Loucy (cell line): ENCODE data around the gene RFX3.

Experiments
- EZH2phosphoT487 ChIP-seq: fragments of 200-600 bp; IDR thresholded peaks from 2 replicates; pipeline ENCODE4 v1.6.1; 2018; ENCODE audit warnings: antibody characterized with exemption, mild to moderate bottlenecking, moderate library complexity, borderline replicate concordance
- TF ChIP-seq, protein P1 (sequence below): fragments of 200-600 bp; sonication (generic); conservative IDR thresholded peaks from 2 replicates; pipeline ENCODE4 v1.5.1; 2014; ENCODE audit warnings: mild to moderate bottlenecking, antibody characterized with exemption, low read length

DNA sequence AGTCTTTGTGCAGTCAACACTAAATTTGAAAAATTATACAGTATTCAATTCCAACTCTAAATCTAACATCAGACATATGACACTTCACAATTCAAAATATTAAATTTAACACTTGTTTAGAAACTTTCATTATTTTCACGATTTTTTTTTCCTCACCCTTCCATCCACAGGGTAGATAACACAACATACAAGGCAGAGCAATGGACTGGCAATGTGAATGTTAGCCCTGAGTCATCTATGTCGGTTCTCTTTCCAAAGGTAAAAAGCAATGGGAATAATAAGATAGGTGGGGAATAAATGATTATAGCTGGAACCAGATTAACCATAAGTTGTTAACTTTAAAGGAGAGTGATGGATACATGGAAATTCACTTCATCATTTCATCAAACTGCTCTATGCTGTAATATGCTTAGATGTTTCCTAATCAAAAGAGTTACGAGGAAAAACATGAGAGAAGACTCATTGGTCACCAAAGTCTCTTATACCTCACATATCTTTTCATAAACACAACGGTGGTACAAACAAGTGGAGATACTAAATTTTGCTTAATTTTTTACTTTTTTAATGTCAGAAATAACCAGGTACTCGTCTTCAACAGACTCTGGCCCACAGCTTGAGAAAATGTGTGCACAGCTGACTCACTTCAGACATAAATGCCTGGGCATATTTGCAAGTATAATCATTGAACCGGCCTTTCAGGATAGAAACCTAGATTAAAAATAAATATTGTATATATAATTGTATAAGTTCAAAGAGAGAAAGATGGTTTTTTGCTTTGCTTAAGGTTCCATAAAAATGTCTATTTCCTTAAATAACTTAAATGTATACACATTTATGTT is 23.0 kb downstream of the RFX3 start:
- TF ChIP-seq, protein P1, sequence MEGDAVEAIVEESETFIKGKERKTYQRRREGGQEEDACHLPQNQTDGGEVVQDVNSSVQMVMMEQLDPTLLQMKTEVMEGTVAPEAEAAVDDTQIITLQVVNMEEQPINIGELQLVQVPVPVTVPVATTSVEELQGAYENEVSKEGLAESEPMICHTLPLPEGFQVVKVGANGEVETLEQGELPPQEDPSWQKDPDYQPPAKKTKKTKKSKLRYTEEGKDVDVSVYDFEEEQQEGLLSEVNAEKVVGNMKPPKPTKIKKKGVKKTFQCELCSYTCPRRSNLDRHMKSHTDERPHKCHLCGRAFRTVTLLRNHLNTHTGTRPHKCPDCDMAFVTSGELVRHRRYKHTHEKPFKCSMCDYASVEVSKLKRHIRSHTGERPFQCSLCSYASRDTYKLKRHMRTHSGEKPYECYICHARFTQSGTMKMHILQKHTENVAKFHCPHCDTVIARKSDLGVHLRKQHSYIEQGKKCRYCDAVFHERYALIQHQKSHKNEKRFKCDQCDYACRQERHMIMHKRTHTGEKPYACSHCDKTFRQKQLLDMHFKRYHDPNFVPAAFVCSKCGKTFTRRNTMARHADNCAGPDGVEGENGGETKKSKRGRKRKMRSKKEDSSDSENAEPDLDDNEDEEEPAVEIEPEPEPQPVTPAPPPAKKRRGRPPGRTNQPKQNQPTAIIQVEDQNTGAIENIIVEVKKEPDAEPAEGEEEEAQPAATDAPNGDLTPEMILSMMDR, result no peak
- no peak for TF ChIP-seq EZH2phosphoT487
